Occipital lobe (tissue), 2 donors: ENCODE measurements around the gene FASN. TPM values are rescaled to one million over a fixed set of nuclear protein-coding genes. Genes with fewer than 3 reads are reported as not detected.

ENCODE experiments used
- DNase-seq: peaks from one replicate; lab custom pipeline; 2025; lab: John Stamatoyannopoulos, UW
- total RNA-seq: library from RNA; depleted of rRNA; stranded (reverse); fragments of >200 nt; gene quantifications from one replicate; pipeline ENCODE4 v1.2.3, GENCODE V29; 2014

FASN gene
- total RNA-seq, 1 donor from 2014 or later: 84.1 TPM

DNA sequence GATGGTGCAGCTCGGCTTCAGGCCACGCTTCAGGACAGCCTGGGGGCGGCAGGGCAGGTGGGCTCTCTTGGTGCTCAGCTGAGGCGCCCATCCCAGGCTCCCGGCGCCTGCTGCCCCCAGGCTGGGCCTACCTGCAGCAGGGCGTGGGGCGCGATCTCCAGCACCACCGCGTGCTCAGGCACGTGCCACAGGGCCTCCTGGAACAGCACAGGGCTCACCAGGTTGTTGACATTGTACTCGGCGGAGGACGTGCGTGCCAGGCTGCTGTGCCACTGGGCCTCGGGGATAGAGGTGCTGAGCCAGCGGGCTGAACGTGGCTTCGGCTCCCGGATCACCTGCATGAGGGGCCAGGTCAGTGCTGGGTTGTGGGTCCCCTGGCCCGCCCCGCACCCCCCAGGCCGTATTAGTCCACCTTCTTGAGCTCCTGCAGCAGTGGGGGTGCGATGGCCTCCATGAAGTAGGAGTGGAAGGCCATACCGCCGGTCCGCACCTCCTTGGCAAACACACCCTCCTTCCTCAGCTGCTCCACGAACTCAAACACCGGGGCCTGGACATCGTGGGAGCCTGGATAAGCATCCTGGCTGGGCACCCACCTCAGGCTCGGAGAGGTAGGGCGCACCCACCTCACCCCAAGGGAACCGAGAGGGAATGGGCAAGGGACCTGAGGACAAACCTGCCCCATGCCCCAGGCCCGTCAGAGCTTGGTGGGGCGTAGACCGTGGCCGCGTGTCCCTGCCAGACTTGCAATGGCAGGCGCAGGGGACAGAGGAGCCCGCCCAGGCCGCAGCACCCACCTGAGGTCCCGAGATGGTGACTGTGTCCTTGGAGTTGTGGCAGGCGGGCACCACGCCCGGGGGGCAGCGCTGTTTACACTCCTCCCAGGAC lies 9.0 kb downstream of the FASN start:
- no peak for DNase-seq

DNA sequence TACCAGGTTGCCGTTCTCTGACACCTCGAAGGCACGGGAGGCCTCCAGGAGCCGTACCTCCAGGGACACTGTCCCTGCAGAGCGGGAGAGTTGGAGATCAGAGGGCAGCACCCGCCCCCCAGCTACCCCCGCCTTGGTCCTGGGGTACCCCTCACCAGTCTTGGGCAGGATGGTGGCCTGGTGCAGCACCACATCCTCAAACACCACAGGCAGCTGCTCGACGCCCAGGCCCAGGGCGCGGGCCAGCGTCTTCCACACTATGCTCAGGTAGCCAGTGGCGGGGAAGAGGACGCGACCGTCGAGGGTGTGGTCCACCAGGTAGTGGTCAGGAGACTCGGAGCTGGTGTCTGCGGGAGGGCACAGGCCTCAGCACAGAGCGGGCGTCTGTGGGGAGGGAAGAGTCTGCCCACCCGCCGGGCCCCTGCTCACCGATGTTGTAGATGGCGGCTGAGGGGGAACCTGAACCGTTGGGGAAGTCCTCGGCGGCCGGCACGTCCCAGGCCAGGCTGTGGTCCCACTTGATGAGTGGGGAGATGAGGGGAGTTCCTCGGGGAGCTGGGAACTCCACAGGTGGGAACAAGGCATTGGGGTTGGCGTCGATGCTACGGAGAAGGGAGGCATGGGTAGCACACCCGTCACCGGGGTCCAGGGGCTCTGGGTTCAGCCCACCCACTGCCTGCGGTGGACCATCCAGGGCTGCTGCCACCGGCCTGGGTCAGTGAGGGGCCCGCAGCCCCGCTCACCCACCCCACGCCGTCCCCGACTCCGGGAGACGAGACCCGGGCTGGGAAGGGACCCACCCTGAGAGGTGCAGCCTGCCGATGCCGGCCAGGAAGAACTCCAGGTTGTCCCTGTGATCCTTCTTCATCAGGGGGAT lies 9.8 kb downstream of the FASN start:
- DNase-seq: no peak

DNA sequence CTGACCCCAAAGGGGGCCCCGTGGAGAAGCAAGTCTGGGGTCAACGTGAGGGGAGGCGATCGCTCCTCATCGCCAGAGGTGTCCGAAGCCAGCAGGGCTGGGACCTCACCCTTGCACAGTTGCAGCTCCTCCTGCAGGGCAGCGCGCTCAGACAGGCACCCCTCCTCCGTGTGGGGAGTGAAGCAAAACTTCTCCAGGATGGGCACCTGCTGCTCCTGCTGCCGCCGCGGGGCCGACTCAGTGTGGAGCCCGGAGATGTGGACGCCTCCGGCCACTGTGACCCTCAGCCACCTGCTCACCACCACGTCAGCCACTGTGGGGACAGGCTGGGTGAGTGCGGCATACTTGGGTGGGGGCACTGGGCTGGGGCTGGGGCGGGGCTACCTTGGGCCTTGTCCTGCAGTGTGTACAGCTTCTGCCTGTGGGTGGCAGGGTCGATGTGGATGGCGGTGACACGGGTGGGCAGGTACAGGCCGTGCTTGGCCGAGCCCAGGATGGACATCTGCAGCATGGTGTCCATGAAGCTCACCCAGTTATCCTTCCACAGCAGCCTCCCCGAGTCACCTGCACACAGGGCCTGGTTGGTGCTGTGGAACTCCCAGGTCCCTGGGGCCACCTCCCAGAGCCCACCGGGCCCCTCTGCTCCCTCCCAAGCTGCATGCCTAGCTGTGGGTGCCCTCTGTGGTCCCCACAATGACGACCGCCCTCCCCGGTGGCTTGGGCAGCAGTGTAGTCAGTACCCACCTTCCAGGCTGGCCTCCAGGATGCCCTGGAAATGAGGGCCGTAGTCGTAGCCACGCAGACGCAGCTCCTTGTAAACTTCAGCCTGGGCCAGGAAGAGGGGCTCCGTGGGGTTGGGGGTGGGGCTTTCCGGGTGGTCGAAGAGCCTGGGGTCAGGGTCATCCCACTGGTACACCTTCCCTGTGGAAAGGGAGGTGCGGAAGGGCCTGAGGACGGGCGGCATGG lies 10.8 kb downstream of the FASN start:
- DNase-seq: no peak

DNA sequence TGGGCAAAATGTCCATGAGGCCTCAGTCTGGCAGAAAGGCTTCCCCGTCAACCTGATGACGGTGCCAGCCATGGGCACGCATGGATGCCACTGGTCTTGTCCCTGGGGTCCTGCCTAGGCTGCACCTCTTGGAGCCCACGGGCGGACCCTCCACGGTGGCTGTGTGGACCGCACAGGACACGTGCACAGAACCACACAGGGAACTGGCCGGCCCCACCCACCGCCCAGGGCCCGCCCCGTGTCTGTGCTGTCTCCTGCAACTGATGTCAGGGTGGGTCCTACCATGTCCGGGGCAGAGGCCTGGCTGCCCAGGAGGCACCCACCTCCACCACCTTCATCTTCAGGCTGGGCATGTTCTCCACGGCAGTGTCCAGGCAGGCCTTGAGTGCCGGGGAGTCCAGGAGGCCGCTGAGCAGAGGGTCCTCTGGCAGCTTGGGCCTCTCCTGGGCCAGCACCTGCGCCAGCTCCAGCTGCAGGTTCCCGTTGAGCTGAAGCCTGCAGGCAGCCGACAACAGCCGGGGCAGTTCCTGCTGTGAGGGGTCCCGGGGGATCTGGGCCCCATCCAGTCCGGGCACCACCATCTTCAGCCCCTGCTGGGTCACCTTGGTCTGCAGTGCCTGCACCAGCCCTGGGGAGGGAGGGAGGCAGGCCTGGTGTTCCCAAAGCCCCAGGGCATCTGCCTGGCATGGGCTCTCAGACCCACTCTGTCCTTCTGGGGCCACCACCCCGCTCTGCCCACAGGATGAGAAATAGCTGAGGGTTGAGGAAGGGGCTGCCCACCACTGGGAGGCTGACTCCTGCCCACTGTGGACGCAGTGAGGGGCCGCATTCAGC lies 11.9 kb downstream of the FASN start:
- DNase-seq: no peak

DNA sequence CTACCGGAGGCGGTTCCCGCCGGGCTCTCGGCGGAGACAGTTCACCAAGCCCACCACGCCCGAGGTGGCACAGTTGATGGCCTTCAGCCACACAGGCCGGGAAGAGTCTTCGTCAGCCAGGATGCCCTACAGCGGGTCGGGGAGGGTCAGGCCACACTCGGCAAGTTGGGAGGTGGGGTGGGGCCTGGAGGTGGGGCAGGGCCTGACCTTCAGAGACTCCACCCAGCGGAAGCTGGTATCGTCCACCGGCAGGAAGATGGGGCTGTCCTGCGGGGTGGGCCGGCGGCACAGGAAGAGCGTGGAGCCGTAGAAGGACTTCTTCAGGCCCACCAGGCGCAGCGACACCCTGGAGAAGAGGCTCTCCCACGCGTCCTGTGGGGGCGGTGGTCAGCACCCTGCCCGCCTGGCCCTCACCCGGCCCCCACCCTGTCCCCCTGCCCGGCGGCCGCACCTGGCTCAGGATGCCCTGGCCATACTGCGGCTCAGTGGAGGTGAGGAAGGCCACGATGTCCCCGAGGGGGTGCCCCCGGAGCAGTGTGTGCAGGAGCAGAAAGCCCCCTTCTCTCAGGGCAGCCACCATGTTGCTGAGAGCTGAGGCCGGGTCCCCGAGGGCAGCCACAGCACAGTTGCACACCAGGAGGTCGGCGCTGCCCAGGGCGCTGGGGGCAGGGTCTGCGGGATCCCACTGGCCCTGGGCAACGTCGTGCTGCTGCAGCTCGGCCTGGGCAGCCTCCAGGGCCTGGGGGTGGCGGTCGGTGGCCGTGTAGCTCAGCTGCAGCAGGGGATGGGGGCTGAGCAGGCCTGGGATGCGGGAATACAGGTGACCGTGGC lies 12.8 kb downstream of the FASN start:
- DNase-seq: no peak

DNA sequence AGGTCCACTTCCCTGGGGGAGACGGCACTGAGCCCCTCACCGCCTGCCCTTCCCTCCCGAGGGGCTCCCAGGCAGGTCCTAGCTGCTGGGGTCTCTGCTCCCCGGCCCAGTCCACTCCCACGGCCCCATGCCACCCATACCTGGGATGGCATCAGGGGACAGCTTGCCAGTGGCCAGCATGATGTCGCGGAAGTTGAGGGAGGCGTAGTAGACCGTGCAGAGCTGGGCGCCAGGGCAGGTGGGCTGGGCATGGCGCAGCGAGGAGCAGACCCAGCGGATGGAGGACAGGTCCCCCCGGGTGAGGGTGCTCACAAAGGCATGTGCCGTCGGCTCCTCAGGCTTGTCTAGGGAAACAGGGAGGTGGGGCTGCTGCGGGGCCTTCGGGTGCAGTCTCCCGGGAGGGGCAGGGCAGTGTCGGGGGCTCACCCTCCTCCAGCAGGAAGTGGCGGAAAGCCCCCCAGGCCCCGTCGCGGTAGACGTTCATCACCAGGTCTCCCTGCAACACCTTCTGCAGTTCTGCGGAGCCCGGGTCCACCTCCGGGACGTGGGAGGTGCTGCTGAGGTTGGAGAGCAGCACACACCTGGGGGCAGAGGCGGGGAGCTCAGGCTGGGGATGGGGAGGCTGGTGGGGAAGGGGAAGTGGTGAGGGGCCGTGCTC lies 13.5 kb downstream of the FASN start:
- DNase-seq: no peak

DNA sequence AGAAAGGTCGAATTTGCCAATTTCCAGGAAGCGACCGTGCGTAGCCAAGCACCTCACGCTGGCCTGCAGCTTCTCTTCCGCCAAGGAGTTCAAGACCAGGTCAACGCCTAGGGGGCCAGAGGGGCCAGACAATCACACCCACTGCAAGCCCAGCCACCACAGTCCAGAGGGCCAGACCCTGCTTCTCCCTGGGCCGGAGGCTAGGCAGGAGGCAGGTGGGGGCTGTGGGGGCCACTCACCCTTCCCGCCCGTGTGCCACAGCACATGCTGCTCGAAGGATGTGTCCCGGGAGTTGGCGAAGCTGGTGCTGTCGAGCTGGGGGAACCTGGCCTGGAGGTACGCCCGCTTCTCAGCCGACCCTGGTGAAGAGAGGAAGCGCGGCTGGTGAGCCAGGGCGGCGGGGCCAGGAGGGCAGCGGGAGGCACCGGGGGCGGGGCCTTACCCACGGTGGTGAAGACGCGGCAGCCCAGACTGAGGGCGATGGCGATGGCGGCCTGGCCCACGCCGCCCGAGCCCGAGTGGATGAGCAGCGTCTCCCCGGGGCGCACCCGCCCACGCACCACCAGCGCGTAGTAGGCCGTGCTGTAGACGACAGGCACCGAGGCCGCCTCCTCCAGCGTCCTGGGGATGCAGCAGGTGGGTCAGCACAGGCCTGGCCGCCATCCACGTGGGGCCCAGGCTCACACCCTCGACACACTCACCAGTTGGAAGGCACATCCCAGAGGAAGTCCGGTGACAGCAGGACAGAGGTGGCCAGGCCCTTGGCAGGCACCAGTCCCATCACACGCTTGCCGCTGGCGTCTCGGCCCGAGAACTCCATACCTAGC lies 14.3 kb downstream of the FASN start:
- no peak for DNase-seq

DNA sequence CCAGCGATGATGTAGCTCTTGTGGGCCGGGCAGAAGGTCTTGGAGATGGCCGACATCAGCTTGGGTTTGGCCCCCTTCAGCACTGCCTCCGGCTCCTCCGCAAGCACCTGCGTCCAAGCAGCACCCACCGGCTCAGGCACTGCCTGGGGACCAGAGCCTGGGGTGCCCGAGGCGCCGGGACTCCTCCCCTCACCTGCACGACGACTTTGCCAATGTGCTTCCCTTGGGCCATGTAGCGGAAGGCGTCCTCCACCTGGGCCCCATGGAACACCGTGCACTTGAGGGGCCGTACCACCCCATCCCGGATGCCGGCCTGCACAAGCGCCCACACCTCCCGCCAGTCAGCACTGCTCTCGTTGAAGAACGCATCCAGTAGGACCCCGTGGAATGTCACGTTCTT lies 15.0 kb downstream of the FASN start:
- DNase-seq: no peak

DNA sequence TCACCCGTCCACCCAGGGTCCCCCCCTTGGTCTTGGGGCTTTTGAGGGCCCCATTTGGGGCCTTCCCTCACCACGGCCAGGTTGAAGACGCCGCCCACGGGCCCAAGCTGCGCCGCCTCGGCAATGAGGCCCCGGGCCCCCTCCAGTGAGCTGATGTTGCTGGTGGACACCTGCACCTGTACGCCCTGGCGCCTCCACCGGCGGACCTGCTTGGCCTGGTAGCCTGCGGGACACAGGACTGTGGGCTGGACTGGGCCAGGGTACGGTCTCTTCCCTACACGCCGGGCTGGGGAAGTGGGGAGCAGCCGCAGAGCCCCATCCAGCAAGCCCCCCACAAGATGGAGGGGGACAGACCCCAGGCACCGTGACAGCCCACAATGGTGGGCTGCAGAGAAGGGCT lies 15.6 kb downstream of the FASN start:
- DNase-seq: no peak

DNA sequence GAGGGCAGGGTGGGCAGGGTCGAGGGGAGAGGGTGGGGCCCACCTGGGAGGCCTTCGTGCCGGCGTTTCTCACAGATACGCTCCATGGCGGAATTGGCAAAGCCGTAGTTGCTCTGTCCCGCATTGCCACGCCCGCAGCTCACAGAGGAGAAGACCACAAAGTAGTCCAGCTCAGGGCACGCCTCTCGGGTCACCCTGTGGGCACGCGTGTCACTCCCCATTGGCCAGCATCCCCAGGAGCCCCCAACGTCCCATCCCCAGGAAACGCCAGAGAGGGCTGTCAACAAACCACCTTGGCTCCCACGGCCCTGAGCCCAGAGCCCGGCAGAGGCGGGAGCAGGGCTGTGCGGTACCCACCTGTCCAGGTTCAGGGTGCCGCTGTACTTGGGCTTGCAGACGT lies 16.1 kb downstream of the FASN start:
- DNase-seq: no peak

DNA sequence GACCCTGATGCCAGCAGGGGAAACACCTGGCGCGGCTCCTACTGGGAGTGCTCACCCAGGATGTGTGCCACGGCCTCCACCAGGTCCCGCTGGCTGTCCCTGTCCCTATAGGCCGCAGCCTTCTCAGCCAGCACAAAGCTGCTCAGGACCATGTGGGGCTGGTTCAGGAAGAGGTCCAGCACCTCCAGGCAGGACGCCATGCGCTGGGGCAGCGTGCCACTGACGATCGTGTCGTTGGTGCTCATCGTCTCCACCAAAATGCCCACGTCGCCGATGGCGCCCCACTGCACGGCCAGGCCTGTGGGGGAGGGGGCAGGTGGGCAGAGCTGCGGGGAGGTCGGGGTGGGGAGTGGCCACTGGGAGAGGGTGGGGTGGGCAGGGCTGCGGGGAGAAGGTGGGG lies 16.5 kb downstream of the FASN start:
- no peak for DNase-seq

DNA sequence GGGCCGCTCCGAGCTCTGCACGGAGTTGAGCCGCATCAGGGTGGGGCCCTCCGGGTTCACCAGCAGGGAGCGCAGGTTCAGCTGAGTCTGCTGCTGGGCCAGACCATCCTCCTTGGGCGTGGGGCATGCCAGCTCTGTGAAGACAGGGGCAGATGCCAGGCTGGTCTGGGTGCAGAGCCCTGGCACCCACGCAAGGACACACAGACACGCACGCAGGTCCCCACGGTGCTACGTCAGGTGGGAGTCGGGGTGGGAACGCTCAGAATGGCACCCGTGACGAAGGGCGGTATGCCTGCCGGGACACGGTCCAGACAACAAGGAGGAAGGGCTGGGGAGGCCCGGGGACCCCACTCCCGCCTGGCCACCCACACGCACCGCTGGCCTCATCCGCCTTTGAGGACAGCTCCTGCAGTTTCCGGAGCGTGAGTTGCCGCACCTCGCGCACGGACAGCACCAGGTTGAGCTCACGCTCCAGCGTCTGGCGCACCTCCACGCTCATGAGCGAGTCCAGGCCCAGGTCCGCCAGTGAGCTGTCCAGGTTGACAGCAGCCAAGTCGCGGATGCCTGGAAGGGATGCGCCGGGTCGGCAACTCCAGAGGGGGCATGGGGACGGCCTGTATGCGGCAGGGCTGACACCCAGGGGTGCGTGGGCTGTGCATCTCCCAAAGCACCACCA lies 17.1 kb downstream of the FASN start:
- no peak for DNase-seq

DNA sequence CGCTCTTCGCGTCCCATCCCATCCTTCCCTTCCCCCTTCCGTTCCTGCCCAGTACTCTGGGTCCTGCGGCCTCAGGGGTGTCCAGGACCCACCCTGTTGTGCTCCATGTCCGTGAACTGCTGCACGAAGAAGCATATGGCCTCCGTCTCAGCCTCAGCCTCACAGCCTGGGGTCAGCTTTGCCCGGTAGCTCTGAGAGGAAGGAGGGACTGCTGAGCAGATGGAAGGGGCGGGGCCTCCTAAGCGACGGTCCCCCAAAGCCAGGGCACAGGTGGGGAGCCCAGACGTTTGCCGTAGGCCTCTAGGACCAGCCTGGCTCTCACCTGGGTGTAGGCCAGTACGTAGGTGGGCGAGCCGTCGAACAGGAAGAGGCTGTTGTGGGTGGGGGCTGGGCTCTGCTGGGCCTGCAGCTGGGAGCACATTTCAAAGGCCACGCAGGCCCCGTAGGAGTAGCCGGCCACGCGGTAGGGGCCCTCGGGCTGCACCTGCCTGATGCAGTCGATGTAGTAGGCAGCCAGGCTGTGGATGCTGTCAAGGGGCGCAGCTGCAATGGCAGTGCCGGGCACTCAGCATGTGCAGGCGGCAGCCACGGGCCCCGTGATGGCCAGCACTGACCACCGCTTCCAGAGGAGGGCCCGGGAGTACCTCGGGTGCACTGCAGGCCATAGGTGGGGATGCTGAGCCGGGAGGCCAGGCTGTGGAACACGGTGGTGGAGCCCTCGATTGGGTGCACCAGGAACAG lies 17.8 kb downstream of the FASN start:
- DNase-seq: no peak

DNA sequence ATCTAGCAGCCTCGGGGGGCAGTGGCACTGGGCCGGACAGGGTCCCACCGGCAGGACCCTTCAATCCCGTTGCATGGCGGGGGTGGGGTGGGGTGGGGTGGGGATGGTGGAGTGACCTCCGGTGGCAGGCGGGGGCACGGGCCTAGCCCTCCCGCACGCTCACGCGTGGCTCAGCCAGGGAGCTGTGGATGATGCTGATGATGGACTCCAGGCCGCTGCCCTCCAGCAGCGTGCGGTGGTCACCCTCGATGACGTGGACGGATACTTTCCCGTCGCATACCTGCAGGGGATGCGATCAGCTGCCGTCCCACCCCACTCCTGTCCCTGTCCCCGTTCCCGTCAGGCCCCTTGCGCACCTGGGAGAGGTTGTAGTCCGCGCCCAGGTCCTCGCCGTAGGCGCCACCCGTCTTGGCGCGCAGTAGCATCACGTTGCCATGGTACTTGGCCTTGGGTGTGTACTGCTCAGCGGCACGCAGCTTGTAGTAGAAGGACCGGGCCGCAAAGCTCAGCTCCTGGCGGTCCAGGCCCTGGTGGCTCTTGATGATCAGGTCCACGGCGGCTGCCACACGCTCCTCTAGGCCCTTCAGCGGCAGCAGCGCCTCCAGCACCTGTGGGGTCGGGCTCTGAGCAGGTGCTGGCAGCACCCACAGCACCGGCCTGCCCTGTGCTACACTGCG lies 18.9 kb downstream of the FASN start:
- no peak for DNase-seq

DNA sequence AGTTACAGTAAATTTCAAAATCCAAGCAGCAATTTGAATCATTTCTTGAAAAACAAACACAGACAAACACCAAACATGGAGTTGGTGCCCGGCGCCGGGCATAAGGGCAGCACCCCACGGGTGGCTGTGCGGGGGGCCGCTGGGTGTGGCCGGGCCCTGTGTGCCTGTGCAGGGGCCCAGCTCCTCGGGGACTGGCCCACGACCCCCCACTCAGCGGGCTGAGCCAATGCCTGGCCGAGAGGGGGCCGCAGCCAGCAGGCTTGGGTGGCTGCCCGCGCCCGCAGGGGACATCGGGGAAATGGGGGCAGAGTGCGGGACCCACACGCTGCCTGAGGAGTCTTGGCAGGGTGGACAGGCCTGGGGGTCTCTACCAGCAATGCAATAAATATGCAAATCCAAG lies 19.6 kb downstream of the FASN start:
- DNase-seq: no peak

DNA sequence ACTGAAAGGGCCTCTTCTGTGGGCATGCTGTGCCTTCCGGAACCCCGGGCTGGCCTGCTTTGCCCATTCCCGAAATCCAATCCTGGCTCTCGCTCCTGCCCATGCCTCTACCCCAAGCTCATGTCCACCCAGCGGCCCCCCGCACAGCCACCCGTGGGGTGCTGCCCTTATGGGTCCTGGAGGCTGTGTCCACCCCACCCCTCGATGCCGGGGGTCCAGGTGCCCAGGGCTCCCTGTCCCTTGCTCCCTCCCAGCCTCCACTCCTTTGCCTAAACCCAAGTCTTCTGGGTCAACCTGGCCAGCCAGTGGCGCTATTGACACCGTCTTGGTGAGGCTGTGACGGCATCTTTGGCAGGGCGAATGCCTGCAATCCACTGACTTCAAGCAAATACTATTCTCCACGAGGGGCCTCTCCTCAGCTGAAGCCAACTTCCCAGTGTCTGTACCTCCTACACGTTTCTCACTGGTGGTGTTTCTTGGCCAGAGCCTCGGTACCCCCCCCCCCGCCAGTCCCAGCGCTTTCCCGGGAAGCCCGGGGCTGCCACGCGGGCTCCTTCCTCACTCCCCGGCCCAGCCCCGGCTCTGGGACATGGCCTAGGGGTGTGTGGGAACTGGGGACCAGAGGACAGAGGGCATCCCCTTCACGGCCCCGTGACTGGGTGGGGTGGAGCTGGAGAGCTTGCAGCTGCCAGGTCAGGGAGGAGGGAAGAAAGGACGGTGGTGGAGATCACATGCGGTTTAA lies 20.2 kb downstream of the FASN start:
- no peak for DNase-seq
